ENCODE results near the gene RFX5.

DNA sequence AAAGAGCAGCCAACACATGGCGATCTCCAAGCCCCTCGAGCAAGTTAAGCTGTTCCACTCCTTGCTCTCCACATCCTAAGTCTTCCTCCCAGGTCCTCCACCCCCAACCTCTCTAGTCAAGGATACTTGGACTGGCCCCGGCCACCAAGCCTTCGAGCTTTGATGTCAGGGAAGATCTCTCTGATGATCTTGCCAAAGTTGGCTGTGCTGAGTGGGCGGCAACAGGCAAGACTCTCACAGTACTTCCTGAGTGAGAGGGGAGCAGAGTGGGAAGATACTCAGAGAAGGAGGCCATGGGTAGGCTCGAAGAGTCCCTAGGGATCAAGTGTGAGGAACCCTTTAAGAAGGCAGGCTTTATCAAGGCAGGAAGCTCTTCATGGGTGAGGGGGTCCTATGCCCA, 2.8 kb downstream of the RFX5 start:
- TF ChIP-seq EZH2phosphoT487 (IDR thresholded peaks at IDR 0.05; ENCODE audit: insufficient read depth, low read depth) (no peak), EZH2 (IDR thresholded peaks at IDR 0.05; ENCODE audit: insufficient read depth, poor library complexity, severe bottlenecking) (no peak)
